Measurements from ENCODE around the gene RALB.

The RALB gene

GRCh38 chr2:120243211-120243610 lies 9.4 kb upstream of the RALB start:
- DNase-seq (ENCODE audit: extremely low read depth, insufficient read length): no peak
- H3K4me3 ChIP-seq (replicated peaks; ENCODE audit: low read depth, low read length): no peak overlapping the region
- no peak for TF ChIP-seq CTCF (IDR thresholded peaks at IDR 0.05; ENCODE audit: insufficient read depth, low read length, poor library complexity, severe bottlenecking)
- no peaks in the 10 kb centered on the region for H3K27me3 ChIP-seq (replicated peaks; ENCODE audit: control insufficient read depth, insufficient read depth, low read length)
- no peaks in the 10 kb centered on the region for H3K36me3 ChIP-seq (ENCODE audit: control insufficient read depth, insufficient read depth, low read length)

GRCh38 chr2:120243875-120244553 lies 8.6 kb upstream of the RALB start:
- no peak for TF ChIP-seq CTCF (IDR thresholded peaks at IDR 0.05; ENCODE audit: insufficient read depth, low read length, poor library complexity, severe bottlenecking)
- H3K4me3 ChIP-seq (replicated peaks; ENCODE audit: low read depth, low read length): no peak overlapping the region

GRCh38 chr2:120244656-120245519 lies 7.8 kb upstream of the RALB start:
- H3K4me3 ChIP-seq (replicated peaks; ENCODE audit: low read depth, low read length): no peak overlapping the region
- no peaks in the 10 kb centered on the region for H3K36me3 ChIP-seq (ENCODE audit: control insufficient read depth, insufficient read depth, low read length)
- H3K27me3 ChIP-seq (replicated peaks; ENCODE audit: control insufficient read depth, insufficient read depth, low read length): no peaks in the 10 kb centered on the region
- TF ChIP-seq CTCF (IDR thresholded peaks at IDR 0.05; ENCODE audit: insufficient read depth, low read length, poor library complexity, severe bottlenecking): no peak
- DNase-seq (ENCODE audit: extremely low read depth, insufficient read length): no peak

More at GRCh38 chr2:120243875-120244553, 8.6 kb upstream of the RALB start:
- no peak for DNase-seq (ENCODE audit: extremely low read depth, insufficient read length)
- no peaks in the 10 kb centered on the region for H3K27me3 ChIP-seq (replicated peaks; ENCODE audit: control insufficient read depth, insufficient read depth, low read length)
- no peaks in the 10 kb centered on the region for H3K36me3 ChIP-seq (ENCODE audit: control insufficient read depth, insufficient read depth, low read length)

DNA sequence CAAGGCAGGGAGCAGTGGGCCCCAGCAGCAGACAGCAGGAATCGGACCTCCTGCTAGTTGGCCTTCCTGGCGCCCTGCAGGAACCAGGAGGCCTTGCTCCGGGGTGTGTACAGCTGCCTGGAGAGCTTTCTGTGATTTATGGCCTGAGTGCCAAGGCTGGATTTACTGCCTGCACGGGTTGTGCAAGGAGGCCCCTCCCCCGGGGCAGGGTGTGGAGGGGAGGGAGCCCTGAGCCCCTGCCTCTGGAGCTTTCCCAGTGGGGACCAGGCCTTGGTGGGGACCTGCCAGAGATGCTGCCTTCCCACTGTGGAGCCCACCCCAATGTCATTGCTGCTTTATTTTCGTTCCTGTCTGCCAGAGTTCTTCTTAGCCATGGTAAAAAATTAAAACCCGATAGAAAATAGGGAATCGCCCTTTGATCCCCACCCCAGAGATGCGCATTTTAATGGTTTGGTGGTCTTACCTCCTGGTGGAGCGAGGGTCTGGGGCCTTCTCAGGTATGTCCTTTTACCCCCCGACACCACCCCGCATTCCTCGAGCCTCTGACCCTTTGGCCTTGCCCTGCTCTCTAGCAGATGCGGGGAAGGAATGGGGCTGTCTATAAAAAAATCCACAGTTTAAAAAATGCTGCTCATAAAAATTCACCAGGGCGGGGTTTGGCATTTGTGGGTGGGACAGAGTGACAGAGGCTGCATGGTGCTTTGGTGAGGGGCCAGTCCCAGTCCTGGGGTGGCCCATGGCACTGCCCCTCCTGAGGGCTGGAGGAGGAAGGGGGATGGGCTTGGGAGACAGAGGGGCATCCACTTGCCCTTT lies 6.9 kb upstream of the RALB start:
- TF ChIP-seq CTCF (IDR thresholded peaks at IDR 0.05; ENCODE audit: insufficient read depth, low read length, poor library complexity, severe bottlenecking): no peak
- no peaks in the 10 kb centered on the region for H3K27me3 ChIP-seq (replicated peaks; ENCODE audit: control insufficient read depth, insufficient read depth, low read length)
- no peak overlapping the region for H3K4me3 ChIP-seq (replicated peaks; ENCODE audit: low read depth, low read length)
- DNase-seq (ENCODE audit: extremely low read depth, insufficient read length): no peak
- no peaks in the 10 kb centered on the region for H3K36me3 ChIP-seq (ENCODE audit: control insufficient read depth, insufficient read depth, low read length)

GRCh38 chr2:120246546-120247300 lies 5.9 kb upstream of the RALB start:
- Histone ChIP-seq H3K36me3 (ENCODE audit: control insufficient read depth, insufficient read depth, low read length) (no peaks in the 10 kb centered on the region), H3K4me3 (replicated peaks; ENCODE audit: low read depth, low read length) (no peak overlapping the region), H3K27me3 (replicated peaks; ENCODE audit: control insufficient read depth, insufficient read depth, low read length) (no peaks in the 10 kb centered on the region)
- TF ChIP-seq CTCF (IDR thresholded peaks at IDR 0.05; ENCODE audit: insufficient read depth, low read length, poor library complexity, severe bottlenecking): no peak
- DNase-seq (ENCODE audit: extremely low read depth, insufficient read length): no peak
